GM18867 (cell line): ENCODE results near the gene DNM3.

Experiments used
- ATAC-seq: cut with Tn5 transposase; IDR thresholded peaks from one replicate; pipeline ENCODE4 v1.9.1; 2021; ENCODE audit warnings: mild to moderate bottlenecking, moderate library complexity; ENCODE audit not compliant: unreplicated experiment

Gene DNM3

GRCh38 chr1:172382406-172382805 is 541.1 kb downstream of the DNM3 start:
- ATAC-seq = no peak

- no peak for ATAC-seq
These were observed 541.7 kb downstream of the DNM3 start for GRCh38 chr1:172382990-172383389.

GRCh38 chr1:172383536-172383935 is 542.2 kb downstream of the DNM3 start:
- ATAC-seq = no peak

- no peak for ATAC-seq
These were observed 543.4 kb downstream of the DNM3 start for GRCh38 chr1:172384656-172385055.

GRCh38 chr1:172386046-172386445 is 544.7 kb downstream of the DNM3 start:
- no peak for ATAC-seq

- ATAC-seq = no peak
These were observed 547.2 kb downstream of the DNM3 start for GRCh38 chr1:172388490-172388889.

GRCh38 chr1:172390301-172390682 is 549.0 kb downstream of the DNM3 start:
- no peak for ATAC-seq

GRCh38 chr1:172390683-172391551 is 549.6 kb downstream of the DNM3 start:
- ATAC-seq = peak; percentile 59

- no peak for ATAC-seq
These were observed 550.7 kb downstream of the DNM3 start for GRCh38 chr1:172391976-172392375.

- ATAC-seq = no peak
These were observed 552.1 kb downstream of the DNM3 start for GRCh38 chr1:172393354-172393753.

- ATAC-seq = peak; percentile 83
These were observed 552.9 kb downstream of the DNM3 start for GRCh38 chr1:172394141-172394751.

GRCh38 chr1:172394811-172395210 is 553.5 kb downstream of the DNM3 start:
- no peak for ATAC-seq

GRCh38 chr1:172395576-172395975 is 554.3 kb downstream of the DNM3 start:
- no peak for ATAC-seq

- ATAC-seq = no peak
These were observed 555.9 kb downstream of the DNM3 start for GRCh38 chr1:172397221-172397620.

- ATAC-seq = no peak
These were observed 556.3 kb downstream of the DNM3 start for GRCh38 chr1:172397633-172398032.

- no peak for ATAC-seq
These were observed 556.9 kb downstream of the DNM3 start for GRCh38 chr1:172398193-172398592.

GRCh38 chr1:172398970-172399755 is 557.9 kb downstream of the DNM3 start:
- no peak for ATAC-seq

- no peak for ATAC-seq
These were observed 558.7 kb downstream of the DNM3 start for GRCh38 chr1:172399756-172400721.

- no peak for ATAC-seq
These were observed 559.4 kb downstream of the DNM3 start for GRCh38 chr1:172400722-172401105.

- ATAC-seq = no peak
These were observed 560.2 kb downstream of the DNM3 start for GRCh38 chr1:172401477-172401876.
